GM12874 (cell line): ENCODE measurements around the gene PIGS.

Experiments
- CTCF ChIP-seq: IDR thresholded peaks from 2 replicates; pipeline ENCODE4 v1.5.1; 2011; ENCODE audit warnings: low read depth, mild to moderate bottlenecking, control low read depth, low read length, moderate library complexity; ENCODE audit not compliant: insufficient read depth

Gene PIGS

GRCh38 chr17:28538296-28538895 is 32.9 kb downstream of the PIGS start:
- TF ChIP-seq CTCF: no peak

GRCh38 chr17:28537219-28537610 is 34.1 kb downstream of the PIGS start:
- TF ChIP-seq CTCF: no peak

- TF ChIP-seq CTCF: no peak
These were observed 34.6 kb downstream of the PIGS start for GRCh38 chr17:28536532-28537218.

GRCh38 chr17:28534740-28535375 is 36.5 kb downstream of the PIGS start:
- TF ChIP-seq CTCF: no peak

- TF ChIP-seq CTCF: no peak
These were observed 38.1 kb downstream of the PIGS start for GRCh38 chr17:28533091-28533807.

- no peak for TF ChIP-seq CTCF
These were observed 39.0 kb downstream of the PIGS start for GRCh38 chr17:28532050-28532960.
